A549 (cell line): Measurements from ENCODE around the gene THBS3. TPM values are rescaled to one million over a fixed set of nuclear protein-coding genes. Genes with fewer than 3 reads are reported as not detected.
"Not testable (repeated sequence)": the region's sequence is repeated elsewhere in the genome, so short reads cannot be mapped to it uniquely, and the experiment has no call there.

Experiments
- ATAC-seq, 2 experiments: fragments of 200-7000 bp in 1 of 2; fragments of >200 bp in 1 of 2; cut with Nextera tagmentation in 1 of 2; cut with Tn5 transposase in 1 of 2; 3 replicates each; pipeline versions ENCODE4 v1.8.0 to v1.9.1; 2018 to 2020; ENCODE audit warnings: mild to moderate bottlenecking in 1 of 2, moderate library complexity in 1 of 2
- CTCF ChIA-PET: fragments of 300-600 bp; sonication (Branson Sonifier 250); formaldehyde crosslinking; extraction: SDS; loops from one replicate; lab custom pipeline; 2021; ENCODE audit warnings: antibody characterized with exemption, inconsistent platforms; lab: Yijun Ruan, JAX
- POLR2A ChIA-PET: fragments of 350-600 bp; formaldehyde crosslinking; extraction: SDS; loops from one replicate; lab custom pipeline; 2021; ENCODE audit warnings: antibody characterized with exemption, inconsistent platforms; lab: Yijun Ruan, JAX
- DNase-seq, 2 experiments: peaks; one replicate each; pipeline versions ENCODE4 v3.0.0 to v3.0.0-alpha.2; 2011 to 2016; ENCODE audit warnings: low read depth in 1 of 2, low spot score in 1 of 2
- FAIRE-seq: peaks from 2 replicates; lab custom pipeline; 2011; peaks lifted over from hg19 to GRCh38; lab: Jason Lieb, UNC
- H3K27ac ChIP-seq, 2 experiments: fragments of >200 bp; sonication (Bioruptor Twin); formaldehyde crosslinking; 3 replicates each; pipeline ENCODE4 v1.5.1; 2016 to 2017
- H3K4me1 ChIP-seq: fragments of >200 bp; sonication (Bioruptor Twin); formaldehyde crosslinking; 3 replicates; pipeline ENCODE4 v1.6.1; 2016
- H3K4me2 ChIP-seq: fragments of >200 bp; sonication (Bioruptor Twin); formaldehyde crosslinking; 3 replicates; pipeline ENCODE4 v1.6.1; 2016
- H3K4me3 ChIP-seq: fragments of >200 bp; sonication (Bioruptor Twin); formaldehyde crosslinking; 3 replicates; pipeline ENCODE4 v1.5.1; 2016
- H3K9me3 ChIP-seq: fragments of >200 bp; sonication (Bioruptor Twin); formaldehyde crosslinking; 3 replicates; pipeline ENCODE4 v1.6.1; 2016
- CHD4 ChIP-seq: fragments of 200-600 bp; sonication (generic); IDR thresholded peaks from 2 replicates; pipeline ENCODE4 v1.6.1; 2016; ENCODE audit warnings: antibody characterized with exemption, mild to moderate bottlenecking, borderline replicate concordance
- HOXA7 ChIP-seq: fragments of 250-450 bp; sonication (Bioruptor Pico); IDR thresholded peaks from 2 replicates; pipeline ENCODE4 v1.5.0; 2020; ENCODE audit warnings: mild to moderate bottlenecking, moderate library complexity
- HOXB13 ChIP-seq: fragments of 250-450 bp; sonication (Bioruptor Pico); IDR thresholded peaks from 2 replicates; pipeline ENCODE4 v1.5.0; 2020; ENCODE audit warnings: low read depth, mild to moderate bottlenecking, moderate library complexity
- HOXB5 ChIP-seq: fragments of 250-450 bp; sonication (Bioruptor Pico); IDR thresholded peaks from 2 replicates; pipeline ENCODE4 v1.5.0; 2020; ENCODE audit warnings: mild to moderate bottlenecking, moderate library complexity
- KDM1A ChIP-seq: fragments of 200-600 bp; sonication (generic); IDR thresholded peaks from 2 replicates; pipeline ENCODE4 v1.6.1; 2016; ENCODE audit warnings: low read depth, mild to moderate bottlenecking
- KDM5A ChIP-seq: fragments of 200-600 bp; sonication (generic); IDR thresholded peaks from 2 replicates; pipeline ENCODE4 v1.6.1; 2016; ENCODE audit warnings: antibody characterized with exemption, mild to moderate bottlenecking
- MAFK ChIP-seq: fragments of 450-650 bp; IDR thresholded peaks from 2 replicates; pipeline ENCODE4 v1.6.1; 2014; ENCODE audit not compliant: partially characterized antibody
- MAZ ChIP-seq: fragments of 150-350 bp; IDR thresholded peaks from 2 replicates; pipeline ENCODE4 v1.6.1; 2014; ENCODE audit warnings: antibody characterized with exemption, low read depth, low read length, borderline replicate concordance
- RAD21 ChIP-seq, 2 experiments: fragments of >200 bp in 1 of 2; sonication (Bioruptor Twin) in 1 of 2; formaldehyde crosslinking in 1 of 2; IDR thresholded peaks in 1 of 2; conservative IDR thresholded peaks in 1 of 2; 2 replicates in 1 of 2; 3 replicates in 1 of 2; pipeline ENCODE4 v1.6.1; 2012 to 2018; ENCODE audit warnings: inconsistent platforms in 1 of 2
- SMC3 ChIP-seq: fragments of >200 bp; sonication (Bioruptor Twin); formaldehyde crosslinking; IDR thresholded peaks from 3 replicates; pipeline ENCODE4 v1.6.1; 2018; ENCODE audit warnings: inconsistent platforms
- TFCP2L1 ChIP-seq: fragments of 250-450 bp; sonication (Bioruptor Pico); IDR thresholded peaks from 2 replicates; pipeline ENCODE4 v1.5.0; 2021; ENCODE audit warnings: mild to moderate bottlenecking
- ZC3H11A ChIP-seq: fragments of 450-650 bp; IDR thresholded peaks from 2 replicates; pipeline ENCODE4 v1.6.1; 2014; ENCODE audit warnings: antibody characterized with exemption, mild to moderate bottlenecking
- WGBS: methylation state at CpG from one replicate; pipeline ENCODE4 v1.1.6; 2017; ENCODE audit errors: missing lambda C conversion rate; 5-methylcytosine and 5-hydroxymethylcytosine counted together
- polyA plus RNA-seq, 4 experiments: library from polyadenylated mRNA; depleted of rRNA in 3 of 4; stranded (reverse); fragments of >200 nt; fragmentation: RNase III in 1 of 4; extraction: RNeasy Plus Mini Kit Qiagen cat#74134 plus additional on column Dnase treatment in 1 of 4; gene quantifications; 2 replicates in 3 of 4; 3 replicates in 1 of 4; pipeline ENCODE4 v1.2.3, GENCODE V29; 2011 to 2017
- TF ChIP-seq, protein P1 (sequence below): IDR thresholded peaks from 2 replicates; pipeline ENCODE4 v1.6.1; 2012; ENCODE audit warnings: low read depth, borderline replicate concordance
- TF ChIP-seq, protein P2 (sequence below): fragments of 200-600 bp; sonication (generic); IDR thresholded peaks from 2 replicates; pipeline ENCODE4 v1.6.1; 2016; ENCODE audit warnings: antibody characterized with exemption, mild to moderate bottlenecking, moderate library complexity
- TF ChIP-seq, protein P3 (sequence below): IDR thresholded peaks from 2 replicates; pipeline ENCODE4 v1.6.1; 2012
- TF ChIP-seq, protein P4 (sequence below): fragments of >200 bp; sonication (Bioruptor Twin); formaldehyde crosslinking; IDR thresholded peaks from 3 replicates; pipeline ENCODE4 v1.5.1; 2016
- TF ChIP-seq, protein P5 (sequence below): fragments of 250-450 bp; sonication (Bioruptor Pico); IDR thresholded peaks from 2 replicates; pipeline ENCODE4 v1.5.0; 2020; ENCODE audit warnings: low read depth, mild to moderate bottlenecking, moderate library complexity

The THBS3 gene
- polyA plus RNA-seq, 2 of the 4 experiments (the other 2 are of a cell fraction): 12.1 to 13.8 TPM

DNA sequence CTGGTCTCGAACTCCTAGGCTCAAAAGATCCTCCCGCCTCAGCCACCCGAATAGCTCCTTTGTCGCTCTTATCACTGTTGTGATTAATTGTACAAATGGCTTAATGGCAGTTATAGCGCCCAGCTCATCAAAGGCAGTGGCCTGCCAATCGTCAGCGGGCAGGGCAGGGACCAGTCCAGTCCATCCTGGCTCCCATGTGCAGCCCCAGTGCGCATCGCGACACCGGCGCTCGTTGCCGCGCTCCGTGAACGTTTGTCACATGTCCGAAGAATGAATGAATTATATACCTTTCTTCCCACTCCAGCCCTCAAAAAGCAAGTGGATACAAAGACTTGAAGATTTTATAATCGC lies 19.2 kb upstream of the THBS3 start:
- Histone ChIP-seq H3K4me1 (peaks cover 43% of the 10 kb centered on the region), H3K4me2 (peak overlapping the region; percentile 84), H3K9me3 (no peaks in the 10 kb centered on the region), H3K4me3 (peak overlapping the region; percentile 57), H3K27ac (peak overlapping the region; percentile 88 to 90)
- ATAC-seq (peak; percentile 70 to 72), FAIRE-seq (no peak), DNase-seq (peak; percentile 52 to 73)
- POLR2A ChIA-PET: interaction anchor here (0.7 to 1.8 kb wide), 4 partner anchors 18 to 54 kb away, joined by 3 to 12 read pairs (median 4); partner anchors contain the start of gene KRTCAP2
- TF ChIP-seq HOXB13 (CRISPR knock-in tag) (no peak), KDM1A (0 out of 2 replicates have a peak, but pooled peaks have one; percentile 21), KDM5A (peak; percentile 76), HOXA7 (CRISPR knock-in tag) (peak; percentile 42; the same call in 1 of the 2 replicates), ZC3H11A (no peak), MAFK (no peak), MAZ (0 out of 2 replicates have a peak, but pooled peaks have one; percentile 2)
- TF ChIP-seq, protein P1, sequence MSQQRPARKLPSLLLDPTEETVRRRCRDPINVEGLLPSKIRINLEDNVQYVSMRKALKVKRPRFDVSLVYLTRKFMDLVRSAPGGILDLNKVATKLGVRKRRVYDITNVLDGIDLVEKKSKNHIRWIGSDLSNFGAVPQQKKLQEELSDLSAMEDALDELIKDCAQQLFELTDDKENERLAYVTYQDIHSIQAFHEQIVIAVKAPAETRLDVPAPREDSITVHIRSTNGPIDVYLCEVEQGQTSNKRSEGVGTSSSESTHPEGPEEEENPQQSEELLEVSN: peak; percentile 90
- TF ChIP-seq, protein P2, sequence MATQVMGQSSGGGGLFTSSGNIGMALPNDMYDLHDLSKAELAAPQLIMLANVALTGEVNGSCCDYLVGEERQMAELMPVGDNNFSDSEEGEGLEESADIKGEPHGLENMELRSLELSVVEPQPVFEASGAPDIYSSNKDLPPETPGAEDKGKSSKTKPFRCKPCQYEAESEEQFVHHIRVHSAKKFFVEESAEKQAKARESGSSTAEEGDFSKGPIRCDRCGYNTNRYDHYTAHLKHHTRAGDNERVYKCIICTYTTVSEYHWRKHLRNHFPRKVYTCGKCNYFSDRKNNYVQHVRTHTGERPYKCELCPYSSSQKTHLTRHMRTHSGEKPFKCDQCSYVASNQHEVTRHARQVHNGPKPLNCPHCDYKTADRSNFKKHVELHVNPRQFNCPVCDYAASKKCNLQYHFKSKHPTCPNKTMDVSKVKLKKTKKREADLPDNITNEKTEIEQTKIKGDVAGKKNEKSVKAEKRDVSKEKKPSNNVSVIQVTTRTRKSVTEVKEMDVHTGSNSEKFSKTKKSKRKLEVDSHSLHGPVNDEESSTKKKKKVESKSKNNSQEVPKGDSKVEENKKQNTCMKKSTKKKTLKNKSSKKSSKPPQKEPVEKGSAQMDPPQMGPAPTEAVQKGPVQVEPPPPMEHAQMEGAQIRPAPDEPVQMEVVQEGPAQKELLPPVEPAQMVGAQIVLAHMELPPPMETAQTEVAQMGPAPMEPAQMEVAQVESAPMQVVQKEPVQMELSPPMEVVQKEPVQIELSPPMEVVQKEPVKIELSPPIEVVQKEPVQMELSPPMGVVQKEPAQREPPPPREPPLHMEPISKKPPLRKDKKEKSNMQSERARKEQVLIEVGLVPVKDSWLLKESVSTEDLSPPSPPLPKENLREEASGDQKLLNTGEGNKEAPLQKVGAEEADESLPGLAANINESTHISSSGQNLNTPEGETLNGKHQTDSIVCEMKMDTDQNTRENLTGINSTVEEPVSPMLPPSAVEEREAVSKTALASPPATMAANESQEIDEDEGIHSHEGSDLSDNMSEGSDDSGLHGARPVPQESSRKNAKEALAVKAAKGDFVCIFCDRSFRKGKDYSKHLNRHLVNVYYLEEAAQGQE: peak; percentile 54
- TF ChIP-seq, protein P3, sequence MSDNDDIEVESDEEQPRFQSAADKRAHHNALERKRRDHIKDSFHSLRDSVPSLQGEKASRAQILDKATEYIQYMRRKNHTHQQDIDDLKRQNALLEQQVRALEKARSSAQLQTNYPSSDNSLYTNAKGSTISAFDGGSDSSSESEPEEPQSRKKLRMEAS: peak; percentile 90
- CTCF ChIA-PET: interaction anchor here (0.6 to 6.6 kb wide), 14 partner anchors 11 to 482 kb away, joined by 3 to 96 read pairs (median 5); partner anchors contain the start of genes KRTCAP2, MTX1, THBS3 and TRIM46
- WGBS: 1% methylated on average over 19 of the region's 19 CpGs

DNA sequence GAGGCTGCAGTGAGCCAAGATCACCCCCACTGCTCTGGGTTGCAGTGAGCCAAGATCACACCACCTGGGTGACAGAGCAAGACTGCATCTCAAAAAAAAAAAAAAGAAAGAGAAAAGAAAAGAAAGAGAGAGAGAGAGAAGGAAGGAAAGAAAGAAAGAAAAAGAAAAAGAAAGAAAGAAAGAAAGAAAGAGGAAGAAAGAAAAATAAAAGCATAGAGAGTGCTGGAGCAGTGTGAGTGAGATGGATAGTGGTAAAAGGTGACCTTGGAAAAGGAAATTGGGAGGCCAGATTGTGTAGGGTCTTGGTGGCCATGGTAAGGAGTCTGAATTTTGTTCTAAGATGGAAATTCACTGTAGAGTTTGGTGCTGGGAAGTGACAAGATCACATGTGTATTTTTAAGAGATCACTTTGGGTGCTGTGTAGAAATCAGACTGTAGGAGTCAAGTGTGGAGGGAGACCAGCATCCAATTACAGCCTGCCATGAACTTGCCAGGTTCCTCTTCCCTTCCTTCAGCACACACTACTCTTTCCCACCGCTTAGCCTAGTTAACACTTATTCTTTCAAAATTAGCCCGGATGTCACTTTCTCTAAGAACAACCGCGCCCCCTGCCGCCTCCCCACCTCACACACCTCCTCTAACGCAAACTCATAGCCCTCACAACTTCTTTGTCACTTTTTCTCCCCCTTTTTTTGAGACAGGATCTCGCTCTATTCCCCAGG lies 18.7 kb upstream of the THBS3 start:
- peaks cover 43% of the 10 kb centered on the region for H3K4me1 ChIP-seq
- no peak for FAIRE-seq
- H3K9me3 ChIP-seq: no peaks in the 10 kb centered on the region
- peak overlapping the region; percentile 88 to 90 for H3K27ac ChIP-seq
- ChIA-PET POLR2A (interaction anchor here (0.7 to 1.8 kb wide), 3 partner anchors 17 to 53 kb away, joined by 3 to 12 read pairs (median 4); partner anchors contain the start of gene KRTCAP2), CTCF (interaction anchor here (0.6 to 6.6 kb wide), 16 partner anchors 10 to 482 kb away, joined by 3 to 96 read pairs (median 6); partner anchors contain the start of genes KRTCAP2, MTX1, THBS3 and TRIM46)
- peak; percentile 54 to 60 for ATAC-seq
- peak overlapping the region; percentile 84 for H3K4me2 ChIP-seq
- peak; percentile 70 to 77 for DNase-seq
- TF ChIP-seq ZC3H11A (no peak), TFCP2L1 (CRISPR knock-in tag) (0 out of 2 replicates have a peak, but pooled peaks have one; percentile 19), HOXB5 (CRISPR knock-in tag) (0 out of 2 replicates have a peak, but pooled peaks have one; percentile 16), SMC3 (peak; percentile 41; the same call in 2 of the 3 replicates), RAD21 (conservative IDR thresholded peaks at IDR 0.05 in 1 of 2, IDR thresholded peaks at IDR 0.05 in 1 of 2) (peak; percentile 63 to 65; a peak in 4 of 5 replicates), CHD4 (no peak)
- TF ChIP-seq, protein P4, sequence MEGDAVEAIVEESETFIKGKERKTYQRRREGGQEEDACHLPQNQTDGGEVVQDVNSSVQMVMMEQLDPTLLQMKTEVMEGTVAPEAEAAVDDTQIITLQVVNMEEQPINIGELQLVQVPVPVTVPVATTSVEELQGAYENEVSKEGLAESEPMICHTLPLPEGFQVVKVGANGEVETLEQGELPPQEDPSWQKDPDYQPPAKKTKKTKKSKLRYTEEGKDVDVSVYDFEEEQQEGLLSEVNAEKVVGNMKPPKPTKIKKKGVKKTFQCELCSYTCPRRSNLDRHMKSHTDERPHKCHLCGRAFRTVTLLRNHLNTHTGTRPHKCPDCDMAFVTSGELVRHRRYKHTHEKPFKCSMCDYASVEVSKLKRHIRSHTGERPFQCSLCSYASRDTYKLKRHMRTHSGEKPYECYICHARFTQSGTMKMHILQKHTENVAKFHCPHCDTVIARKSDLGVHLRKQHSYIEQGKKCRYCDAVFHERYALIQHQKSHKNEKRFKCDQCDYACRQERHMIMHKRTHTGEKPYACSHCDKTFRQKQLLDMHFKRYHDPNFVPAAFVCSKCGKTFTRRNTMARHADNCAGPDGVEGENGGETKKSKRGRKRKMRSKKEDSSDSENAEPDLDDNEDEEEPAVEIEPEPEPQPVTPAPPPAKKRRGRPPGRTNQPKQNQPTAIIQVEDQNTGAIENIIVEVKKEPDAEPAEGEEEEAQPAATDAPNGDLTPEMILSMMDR: peak; percentile 71
- TF ChIP-seq, protein P5, sequence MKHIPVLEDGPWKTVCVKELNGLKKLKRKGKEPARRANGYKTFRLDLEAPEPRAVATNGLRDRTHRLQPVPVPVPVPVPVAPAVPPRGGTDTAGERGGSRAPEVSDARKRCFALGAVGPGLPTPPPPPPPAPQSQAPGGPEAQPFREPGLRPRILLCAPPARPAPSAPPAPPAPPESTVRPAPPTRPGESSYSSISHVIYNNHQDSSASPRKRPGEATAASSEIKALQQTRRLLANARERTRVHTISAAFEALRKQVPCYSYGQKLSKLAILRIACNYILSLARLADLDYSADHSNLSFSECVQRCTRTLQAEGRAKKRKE (CRISPR knock-in tag): no peak
- TF ChIP-seq, all 56 proteins: peak for 5
- peak overlapping the region; percentile 57 for H3K4me3 ChIP-seq
- 3% methylated on average over 7 of the region's 7 CpGs for WGBS

DNA sequence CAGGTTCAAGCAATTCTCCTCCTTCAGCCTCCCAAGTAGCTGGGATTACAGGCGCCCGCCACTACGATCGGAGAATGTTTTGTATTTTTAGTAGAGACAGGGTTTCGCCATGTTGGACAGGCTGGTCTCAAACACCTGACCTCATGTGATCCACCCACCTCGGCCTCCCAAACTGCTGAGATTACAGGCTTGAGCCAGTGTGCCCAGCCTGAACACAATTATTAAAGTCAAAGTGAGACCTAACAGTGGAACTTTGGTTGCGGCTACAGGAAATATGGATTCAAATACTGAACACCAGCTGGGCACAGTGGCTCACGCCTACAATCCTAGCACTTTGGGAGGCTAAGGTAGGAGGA lies 17.7 kb upstream of the THBS3 start:
- 95% methylated on average over 8 of the region's 8 CpGs for WGBS
- Histone ChIP-seq H3K27ac (peak overlapping the region; percentile 88 to 90), H3K4me2 (peak overlapping the region; percentile 84), H3K4me1 (peaks cover 43% of the 10 kb centered on the region)
- not testable (repeated sequence) for H3K9me3 ChIP-seq, ATAC-seq, FAIRE-seq, H3K4me3 ChIP-seq, DNase-seq
- CTCF ChIA-PET: interaction anchor here (1.0 to 6.6 kb wide), 8 partner anchors 16 to 504 kb away, joined by 3 to 96 read pairs (median 12); partner anchors contain the start of genes KRTCAP2, MTX1, THBS3 and TRIM46
- POLR2A ChIA-PET: interaction anchor here (1.3 kb wide), 2 partner anchors 16 to 31 kb away, joined by 10 to 17 read pairs; partner anchors contain the start of gene MTX1
